ENCODE measurements around the gene PMPCB.

DNA sequence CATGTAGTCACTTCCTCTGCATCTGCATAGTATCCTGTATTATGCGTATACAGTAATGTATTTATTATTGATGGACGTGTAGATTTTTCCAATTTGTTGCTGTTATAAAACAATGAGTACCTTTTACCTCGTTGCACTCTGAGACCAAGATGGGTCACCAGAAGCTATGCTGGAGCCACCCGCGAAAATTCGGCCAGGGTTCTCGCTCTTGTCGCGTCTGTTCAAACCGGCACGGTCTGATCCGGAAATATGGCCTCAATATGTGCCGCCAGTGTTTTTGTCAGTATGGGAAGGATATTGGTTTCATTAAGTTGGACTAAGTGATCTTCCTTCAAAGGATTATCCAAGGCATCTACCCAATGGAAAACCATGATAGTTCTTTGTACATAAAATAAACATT is 51.2 kb downstream of the PMPCB start:
- TF ChIP-seq ZNF530 (tag by site-specific recombination; IDR thresholded peaks at IDR 0.05; ENCODE audit: low read depth) (no peak), HOXD13 (CRISPR knock-in tag; IDR thresholded peaks at IDR 0.05; ENCODE audit: borderline replicate concordance) (no peak), TCF7L2 (IDR thresholded peaks at IDR 0.05; ENCODE audit: borderline replicate concordance, low read depth, low read length) (no peak), YY1 (tag by site-specific recombination; IDR thresholded peaks at IDR 0.05) (no peak), ZNF121 (tag by site-specific recombination; IDR thresholded peaks at IDR 0.05) (no peak), SP2 (tag by site-specific recombination; IDR thresholded peaks at IDR 0.05) (no peak), ZBTB8A (tag by site-specific recombination; IDR thresholded peaks at IDR 0.05) (no peak)
- TF ChIP-seq, protein P1, sequence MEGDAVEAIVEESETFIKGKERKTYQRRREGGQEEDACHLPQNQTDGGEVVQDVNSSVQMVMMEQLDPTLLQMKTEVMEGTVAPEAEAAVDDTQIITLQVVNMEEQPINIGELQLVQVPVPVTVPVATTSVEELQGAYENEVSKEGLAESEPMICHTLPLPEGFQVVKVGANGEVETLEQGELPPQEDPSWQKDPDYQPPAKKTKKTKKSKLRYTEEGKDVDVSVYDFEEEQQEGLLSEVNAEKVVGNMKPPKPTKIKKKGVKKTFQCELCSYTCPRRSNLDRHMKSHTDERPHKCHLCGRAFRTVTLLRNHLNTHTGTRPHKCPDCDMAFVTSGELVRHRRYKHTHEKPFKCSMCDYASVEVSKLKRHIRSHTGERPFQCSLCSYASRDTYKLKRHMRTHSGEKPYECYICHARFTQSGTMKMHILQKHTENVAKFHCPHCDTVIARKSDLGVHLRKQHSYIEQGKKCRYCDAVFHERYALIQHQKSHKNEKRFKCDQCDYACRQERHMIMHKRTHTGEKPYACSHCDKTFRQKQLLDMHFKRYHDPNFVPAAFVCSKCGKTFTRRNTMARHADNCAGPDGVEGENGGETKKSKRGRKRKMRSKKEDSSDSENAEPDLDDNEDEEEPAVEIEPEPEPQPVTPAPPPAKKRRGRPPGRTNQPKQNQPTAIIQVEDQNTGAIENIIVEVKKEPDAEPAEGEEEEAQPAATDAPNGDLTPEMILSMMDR (tag by site-specific recombination; IDR thresholded peaks at IDR 0.05) = no peak

Measured in HEK293 (cell line).